Epithelial cell of prostate (primary cell): Measurements from ENCODE around the gene WAC.
A peak's percentile ranks its signal among the peaks of the same experiment; 100 is the strongest.
"Not testable (repeated sequence)": the region's sequence is repeated elsewhere in the genome, so short reads cannot be mapped to it uniquely, and the experiment has no call there.

Experiments
- DNase-seq: peaks from one replicate; pipeline ENCODE4 v3.0.0-alpha.2; 2011; ENCODE audit warnings: low read depth, low spot score
- H3K27ac ChIP-seq: fragments of 450-650 bp; 2 replicates; pipeline ENCODE4 v1.5.1; 2017; ENCODE audit warnings: mild to moderate bottlenecking

The WAC gene

DNA sequence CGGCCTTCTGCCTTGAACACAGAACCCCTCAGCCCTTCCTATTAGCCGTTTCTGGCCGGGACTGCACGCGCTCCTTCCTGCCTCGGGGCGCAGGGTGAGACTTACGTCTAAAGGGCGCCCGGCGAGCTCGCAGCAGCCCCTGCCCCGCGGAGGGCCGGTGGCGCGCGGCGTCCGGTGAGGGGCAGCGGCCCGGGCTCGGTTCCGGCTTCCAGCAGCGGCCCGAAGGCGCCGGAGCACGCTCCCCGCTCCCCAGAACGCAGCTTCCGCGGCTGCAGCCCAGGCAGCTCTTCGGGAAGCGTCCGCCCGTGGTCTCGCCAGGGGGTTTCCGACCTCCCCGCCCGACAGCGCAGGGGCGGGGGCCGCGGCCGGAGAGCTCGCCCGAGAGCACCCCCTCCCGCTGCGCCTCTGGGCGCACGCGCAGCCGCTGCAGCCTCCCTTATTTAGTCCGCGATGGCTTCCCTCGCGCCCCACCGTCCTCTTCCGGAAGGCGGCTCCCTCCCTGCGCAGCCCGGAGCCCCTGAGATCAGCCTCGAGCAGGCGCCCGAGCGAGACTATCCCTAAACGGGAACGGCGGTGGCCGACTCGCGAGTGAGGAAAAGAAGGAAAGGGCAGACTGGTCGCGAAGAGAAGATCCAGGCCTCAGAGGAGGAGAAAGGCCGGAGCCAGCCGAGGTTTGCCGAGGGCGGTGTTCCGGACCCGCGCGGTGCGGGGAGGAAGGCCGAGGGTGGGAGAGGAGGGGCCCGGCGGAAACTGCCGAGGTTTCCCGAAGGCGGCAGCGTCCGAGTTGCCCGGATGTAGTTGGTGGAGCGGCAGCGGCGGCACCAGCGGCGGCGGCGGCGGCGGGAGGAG, at the start of gene WAC:
Gene WAC (plus strand): TSS at position 782 of the 849 bp plus-strand sequence. CDS start 462 bp downstream, outside the sequence.
- H3K27ac ChIP-seq: peak within 1 kb of the TSS; percentile 94
- peak; percentile 48 for DNase-seq

DNA sequence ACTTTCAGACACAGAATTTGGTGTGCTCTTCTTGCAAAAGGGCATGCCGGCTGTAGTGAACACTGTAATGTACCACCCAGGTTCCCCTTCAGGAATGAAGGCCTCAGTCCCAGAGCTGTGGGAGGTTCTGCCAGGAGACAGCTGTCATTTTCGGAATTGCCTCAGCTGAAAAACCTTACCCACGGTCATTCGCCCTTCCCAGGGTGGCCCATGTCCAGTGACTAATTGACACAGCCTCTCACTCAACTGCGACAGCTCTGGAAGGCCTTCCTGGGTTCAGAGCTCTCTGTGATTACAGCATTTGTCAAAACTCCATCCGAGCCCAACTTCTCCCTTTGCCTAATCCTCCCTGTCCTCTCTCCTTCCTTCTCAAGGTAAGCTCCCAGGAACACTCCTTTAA, 43.7 kb upstream of the WAC start:
- DNase-seq: no peak
- H3K27ac ChIP-seq: no peak overlapping the region

DNA sequence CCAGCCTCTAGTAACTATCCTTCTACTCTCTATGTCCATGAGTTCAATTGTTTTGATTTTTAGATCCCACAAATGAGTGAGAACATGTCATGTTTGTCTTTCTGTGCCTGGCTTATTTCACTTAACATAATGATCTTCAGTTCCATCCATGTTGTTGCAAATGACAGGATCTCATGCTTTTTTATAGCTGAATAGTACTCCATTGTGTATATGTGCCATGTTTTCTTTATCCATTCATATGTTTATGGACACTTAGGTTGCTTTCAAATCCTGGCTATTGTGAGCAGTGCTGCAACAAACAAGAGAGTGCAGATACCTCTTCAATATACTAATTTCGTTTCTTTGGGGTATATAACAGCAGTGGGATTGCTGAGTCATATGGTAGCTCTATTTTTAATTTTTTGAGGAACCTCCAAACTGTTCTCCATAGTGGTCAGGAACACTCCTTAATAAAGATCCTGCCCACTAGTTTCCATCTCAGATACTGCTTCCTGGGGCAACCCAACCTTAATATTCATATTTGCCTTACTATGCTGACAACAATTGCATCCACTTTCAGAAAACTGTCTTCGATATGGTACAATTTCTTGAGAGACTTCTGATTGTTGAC, 42.6 kb upstream of the WAC start:
- H3K27ac ChIP-seq, DNase-seq: not testable (repeated sequence)

GRCh38 chr10:28492116-28492920, 40.6 kb upstream of the WAC start:
- no peak overlapping the region for H3K27ac ChIP-seq
- no peak for DNase-seq

DNA sequence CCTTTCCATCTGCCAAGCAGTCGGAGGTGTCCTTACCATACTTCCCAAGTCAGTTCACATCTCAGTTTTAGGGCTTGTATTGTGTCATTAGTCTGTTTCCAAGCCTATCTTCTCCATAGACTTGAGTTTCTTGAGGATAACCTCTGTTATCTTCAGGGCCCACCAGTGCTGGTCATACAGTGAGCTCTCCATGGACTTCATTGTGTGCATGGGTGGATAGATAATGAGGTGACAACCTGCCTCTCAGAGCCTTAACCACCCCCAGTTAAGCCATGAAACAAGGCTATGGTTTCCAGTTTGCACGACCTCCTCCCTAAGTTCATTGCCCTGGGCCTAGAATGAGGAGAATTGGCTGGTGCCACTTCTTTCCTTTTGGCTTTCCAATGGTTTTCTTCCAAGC, 38.5 kb upstream of the WAC start:
- no peak overlapping the region for H3K27ac ChIP-seq
- no peak for DNase-seq

- DNase-seq: no peak
- H3K27ac ChIP-seq: no peak overlapping the region
These were observed 37.8 kb upstream of the WAC start for GRCh38 chr10:28495084-28495483.

DNA sequence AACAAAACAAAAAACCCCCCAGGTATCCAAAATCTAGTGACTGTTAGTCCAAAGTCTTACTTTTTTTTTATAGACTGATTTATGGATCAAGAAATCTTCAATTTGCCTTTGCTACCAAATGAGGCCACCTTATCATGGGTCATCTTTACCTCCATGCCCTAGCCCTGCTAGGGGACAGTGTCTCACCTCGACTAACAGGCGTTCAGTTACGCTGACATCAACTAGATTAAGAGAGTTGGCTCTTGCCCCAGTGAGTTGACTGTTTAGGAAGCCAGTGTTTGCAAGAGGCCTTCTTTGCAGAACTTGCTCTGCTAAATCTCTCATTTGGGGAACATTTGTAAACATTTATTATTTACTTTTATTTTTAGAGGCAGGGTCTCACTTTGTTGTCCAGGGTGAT, 36.9 kb upstream of the WAC start:
- DNase-seq: no peak

GRCh38 chr10:28496481-28496961, 36.4 kb upstream of the WAC start:
- H3K27ac ChIP-seq: no peak overlapping the region
- no peak for DNase-seq

More for the DNA sequence above, 36.9 kb upstream of the WAC start:
- no peak overlapping the region for H3K27ac ChIP-seq

DNA sequence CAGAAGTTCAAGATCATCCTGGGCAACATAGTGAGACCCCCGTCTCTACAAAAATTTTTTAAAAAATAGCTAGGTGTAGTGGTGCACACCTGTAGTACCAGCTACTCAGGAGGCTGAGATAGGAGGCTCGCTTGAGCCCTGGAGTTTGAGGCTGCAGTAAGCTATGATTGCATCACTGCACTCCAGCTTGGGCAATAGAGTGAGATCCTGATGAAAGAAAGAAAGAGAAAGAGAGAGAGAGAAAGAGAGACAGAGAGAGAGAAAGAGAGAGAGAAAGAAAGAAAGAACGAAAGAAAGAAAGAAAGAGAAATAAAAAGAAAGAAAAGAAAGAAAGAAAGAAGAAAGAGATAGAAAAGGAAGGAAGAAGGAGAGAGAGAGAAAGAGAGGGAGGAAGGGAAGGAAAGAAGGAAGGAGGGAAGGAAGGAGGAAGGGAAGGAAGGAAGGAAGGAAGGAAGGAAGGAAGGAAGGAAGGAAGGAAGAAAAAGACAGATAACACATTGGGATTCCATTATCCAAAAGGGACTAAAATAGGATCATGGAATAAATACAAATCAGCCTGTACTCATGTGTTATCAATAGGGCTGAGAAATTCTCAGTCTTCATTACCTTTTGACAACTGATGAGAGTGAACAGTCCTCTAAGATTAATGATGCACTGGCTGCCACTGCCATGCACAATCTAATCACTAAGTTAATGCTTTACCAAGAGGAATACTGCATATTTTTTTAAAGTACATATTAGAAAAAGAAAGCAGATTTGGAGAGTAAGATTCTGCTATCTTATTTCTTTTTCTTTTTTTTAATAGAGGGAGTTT, 35.4 kb upstream of the WAC start:
- H3K27ac ChIP-seq: no peak overlapping the region
- DNase-seq: no peak

DNA sequence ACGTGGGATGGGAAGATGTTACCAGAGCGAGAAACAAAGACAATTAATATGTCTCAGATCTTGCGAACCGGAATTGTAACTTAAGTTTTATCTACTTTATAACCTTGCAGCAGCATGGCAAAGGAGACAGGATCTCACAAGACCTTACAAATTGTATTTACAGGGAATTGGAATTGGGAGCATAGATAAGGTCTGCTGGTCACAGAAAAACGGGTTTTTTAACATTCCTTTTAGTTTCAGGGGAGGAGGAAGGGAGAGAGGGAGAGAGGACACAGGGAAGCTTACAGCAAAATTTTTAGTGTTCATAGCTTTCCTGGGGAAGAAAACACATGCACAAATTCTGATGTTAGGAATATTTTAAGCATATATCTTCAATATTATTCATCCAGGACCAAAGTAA, 32.7 kb upstream of the WAC start:
- not testable (repeated sequence) for DNase-seq, H3K27ac ChIP-seq

GRCh38 chr10:28503114-28503513, 29.8 kb upstream of the WAC start:
- H3K27ac ChIP-seq: no peak overlapping the region
- DNase-seq: no peak

- DNase-seq: no peak
- no peak overlapping the region for H3K27ac ChIP-seq
These were observed 27.5 kb upstream of the WAC start for GRCh38 chr10:28505359-28505959.

DNA sequence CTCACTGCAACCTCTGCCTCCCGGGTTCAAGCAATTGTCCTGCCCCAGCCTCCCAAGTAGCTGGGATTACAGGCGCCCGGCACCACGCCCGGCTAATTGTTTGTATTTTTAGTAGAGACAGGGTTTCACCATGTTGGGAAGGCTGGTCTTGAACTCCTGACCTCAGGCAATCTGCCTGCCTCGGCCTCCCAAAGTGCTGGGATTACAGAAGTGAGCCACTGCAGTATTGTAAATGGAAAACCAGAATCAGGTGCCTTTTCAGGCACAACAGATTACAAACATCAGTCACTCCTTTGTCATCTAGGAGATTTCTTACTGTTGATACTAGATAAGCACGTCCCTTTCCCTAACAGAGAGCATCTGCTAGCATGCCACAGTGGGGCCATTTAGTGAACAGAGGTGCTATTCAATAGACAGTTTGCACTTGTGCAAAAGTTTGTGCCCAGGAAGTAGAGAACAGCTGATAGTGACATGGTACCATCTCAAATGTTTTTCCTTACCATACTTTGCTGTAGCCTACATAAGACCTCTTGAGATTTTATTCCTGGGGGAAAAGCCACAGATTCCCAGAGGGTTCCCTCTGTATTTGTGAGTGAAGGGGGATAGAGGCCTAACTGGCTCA, 24.5 kb upstream of the WAC start:
- H3K27ac ChIP-seq: no peak overlapping the region

DNA sequence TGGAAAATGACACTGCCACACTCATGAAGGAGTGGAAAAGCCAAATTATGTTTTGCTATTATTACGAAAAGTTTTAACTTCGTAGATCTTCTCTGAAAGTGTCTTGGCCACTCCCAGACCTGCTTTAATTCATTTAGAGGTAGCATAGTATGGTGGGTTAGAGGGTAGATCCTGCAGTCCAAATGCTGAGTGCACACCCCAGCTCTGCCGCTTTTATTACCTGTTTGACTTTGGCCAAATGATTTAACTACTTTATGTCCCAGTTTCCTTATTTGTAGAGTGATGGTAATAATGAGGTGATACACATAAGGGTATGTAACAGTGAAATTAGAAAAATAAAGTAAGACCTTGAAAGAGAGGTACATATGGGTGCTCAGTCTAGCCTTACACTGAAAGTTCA, 23.6 kb upstream of the WAC start:
- no peak overlapping the region for H3K27ac ChIP-seq
- DNase-seq: no peak

More for the DNA sequence above, 24.5 kb upstream of the WAC start:
- no peak for DNase-seq

DNA sequence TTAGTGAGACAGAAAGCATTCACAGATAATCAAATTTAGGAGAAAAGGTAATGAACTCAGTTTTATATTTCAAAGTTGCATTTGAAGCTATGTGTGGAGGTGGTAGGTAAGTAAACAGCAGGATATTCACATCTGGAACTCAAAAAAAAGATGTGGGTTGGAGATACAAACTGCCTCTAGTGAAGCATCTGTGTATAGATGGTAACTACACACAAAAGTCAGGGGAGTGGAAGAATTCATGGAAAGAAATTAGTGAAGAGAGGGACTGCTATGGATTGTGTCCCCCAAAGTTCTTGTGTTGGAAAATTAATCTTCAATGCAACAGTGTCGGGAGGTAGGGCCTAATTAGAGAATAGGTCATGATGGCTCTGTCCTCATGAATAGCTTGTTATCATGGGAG, 18.3 kb upstream of the WAC start:
- no peak for DNase-seq
- no peak overlapping the region for H3K27ac ChIP-seq

DNA sequence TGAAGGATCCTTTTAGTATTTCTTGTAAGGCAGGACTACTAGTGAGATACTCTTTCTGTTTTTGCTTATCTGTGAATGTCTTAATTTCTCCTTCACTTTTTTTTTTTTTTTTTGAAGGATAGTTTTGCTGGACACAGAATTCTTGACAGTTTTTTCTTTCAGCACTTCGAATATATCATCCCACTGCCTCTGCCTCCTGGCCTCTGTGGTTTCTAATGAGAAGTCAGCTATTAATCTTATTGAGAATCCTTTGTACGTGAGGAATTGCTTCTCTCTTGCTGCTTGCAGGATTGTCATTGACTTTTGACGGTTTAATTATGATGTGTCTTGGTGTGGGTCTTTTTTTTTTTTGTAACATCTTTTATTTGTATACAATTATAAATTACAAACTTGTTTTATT, 12.6 kb upstream of the WAC start:
- no peak overlapping the region for H3K27ac ChIP-seq
- no peak for DNase-seq

GRCh38 chr10:28520828-28521227, 12.1 kb upstream of the WAC start:
- peak overlapping the region; percentile 19 for H3K27ac ChIP-seq
- not testable (repeated sequence) for DNase-seq

- H3K27ac ChIP-seq, DNase-seq: not testable (repeated sequence)
These were observed 11.0 kb upstream of the WAC start for GRCh38 chr10:28521961-28522360.

GRCh38 chr10:28523725-28524252, 9.1 kb upstream of the WAC start:
- no peak overlapping the region for H3K27ac ChIP-seq
- DNase-seq: no peak
